Loucy (cell line): ENCODE results near the gene NADSYN1.

ENCODE experiments used
- EZH2phosphoT487 ChIP-seq: fragments of 200-600 bp; IDR thresholded peaks from 2 replicates; pipeline ENCODE4 v1.6.1; 2018; ENCODE audit warnings: antibody characterized with exemption, mild to moderate bottlenecking, moderate library complexity, borderline replicate concordance
- TF ChIP-seq, protein P1 (sequence below): fragments of 200-600 bp; sonication (generic); conservative IDR thresholded peaks from 2 replicates; pipeline ENCODE4 v1.5.1; 2014; ENCODE audit warnings: mild to moderate bottlenecking, antibody characterized with exemption, low read length

DNA sequence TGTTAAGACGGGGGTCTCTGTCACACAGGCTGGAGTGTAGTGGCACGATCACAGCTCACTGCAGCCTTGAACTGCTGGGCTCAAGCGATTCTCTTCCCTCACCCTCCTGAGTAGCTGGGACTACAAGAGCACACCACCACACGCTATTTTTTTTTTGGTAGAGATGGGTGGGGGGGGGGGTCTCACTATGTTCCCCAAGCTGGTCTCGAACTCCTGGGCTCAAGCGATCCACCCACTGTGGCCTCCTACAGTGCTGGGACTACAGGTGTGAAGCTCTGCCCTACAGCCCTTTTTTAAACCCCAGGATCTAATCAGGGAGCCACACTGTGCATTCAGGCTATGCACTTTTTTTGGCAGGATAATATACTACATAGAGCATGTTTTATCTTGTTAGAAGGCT is 3.4 kb upstream of the NADSYN1 start:
- TF ChIP-seq, protein P1, sequence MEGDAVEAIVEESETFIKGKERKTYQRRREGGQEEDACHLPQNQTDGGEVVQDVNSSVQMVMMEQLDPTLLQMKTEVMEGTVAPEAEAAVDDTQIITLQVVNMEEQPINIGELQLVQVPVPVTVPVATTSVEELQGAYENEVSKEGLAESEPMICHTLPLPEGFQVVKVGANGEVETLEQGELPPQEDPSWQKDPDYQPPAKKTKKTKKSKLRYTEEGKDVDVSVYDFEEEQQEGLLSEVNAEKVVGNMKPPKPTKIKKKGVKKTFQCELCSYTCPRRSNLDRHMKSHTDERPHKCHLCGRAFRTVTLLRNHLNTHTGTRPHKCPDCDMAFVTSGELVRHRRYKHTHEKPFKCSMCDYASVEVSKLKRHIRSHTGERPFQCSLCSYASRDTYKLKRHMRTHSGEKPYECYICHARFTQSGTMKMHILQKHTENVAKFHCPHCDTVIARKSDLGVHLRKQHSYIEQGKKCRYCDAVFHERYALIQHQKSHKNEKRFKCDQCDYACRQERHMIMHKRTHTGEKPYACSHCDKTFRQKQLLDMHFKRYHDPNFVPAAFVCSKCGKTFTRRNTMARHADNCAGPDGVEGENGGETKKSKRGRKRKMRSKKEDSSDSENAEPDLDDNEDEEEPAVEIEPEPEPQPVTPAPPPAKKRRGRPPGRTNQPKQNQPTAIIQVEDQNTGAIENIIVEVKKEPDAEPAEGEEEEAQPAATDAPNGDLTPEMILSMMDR: no peak
- no peak for TF ChIP-seq EZH2phosphoT487
